Right lobe of liver (tissue), 6 donors: ENCODE data around the gene AATK. TPM values are rescaled to one million over a fixed set of nuclear protein-coding genes. Genes with fewer than 3 reads are reported as not detected.

Source experiments
- ATAC-seq, 4 donors: fragments of 200-7000 bp; cut with Tn5 transposase; one replicate each; pipeline ENCODE4 v1.9.1; 2020; ENCODE audit warnings: mild to moderate bottlenecking in 4 of 4, moderate library complexity in 4 of 4
- DNase-seq, 3 donors: peaks; one replicate each; pipeline ENCODE4 v3.0.0-alpha.2; 2020
- H3K27ac ChIP-seq, 3 donors: fragments of 200-600 bp; one replicate each; pipeline ENCODE4 v1.8.0; 2022
- H3K27me3 ChIP-seq, 2 donors: fragments of 200-600 bp; one replicate each; pipeline ENCODE4 v1.8.0; 2022
- H3K36me3 ChIP-seq, 4 donors: fragments of 200-600 bp; sonication (generic) in 1 of 4; one replicate each; pipeline versions ENCODE4 v1.5.1 to v1.8.0; 2017 to 2022; ENCODE audit warnings: control low read depth in 1 of 4
- H3K4me1 ChIP-seq, 4 donors: fragments of 200-600 bp; sonication (generic) in 1 of 4; one replicate each; pipeline versions ENCODE4 v1.5.1 to v1.8.0; 2017 to 2022; ENCODE audit warnings: control low read depth in 1 of 4
- H3K4me3 ChIP-seq, 3 donors: fragments of 200-600 bp; one replicate each; pipeline ENCODE4 v1.8.0; 2022
- H3K9me3 ChIP-seq, 4 donors: fragments of 200-600 bp; sonication (generic) in 1 of 4; one replicate each; pipeline versions ENCODE4 v1.5.1 to v1.8.0; 2017 to 2022; ENCODE audit warnings: control low read depth in 1 of 4
- POLR2A ChIP-seq: fragments of 450-650 bp; IDR thresholded peaks from one replicate; pipeline ENCODE4 v1.6.1; 2017; ENCODE audit warnings: antibody characterized with exemption, mild to moderate bottlenecking
- WGBS: methylation state at CpG from one replicate; pipeline ENCODE4 v1.1.6; 2018; ENCODE audit warnings: low coverage, low lambda C conversion rate; ENCODE audit not compliant: insufficient coverage; ENCODE audit errors: missing lambda C conversion rate; 5-methylcytosine and 5-hydroxymethylcytosine counted together
- intact Hi-C, 2 donors: fragments of 100-400 bp; cut with DNase I; formaldehyde crosslinking; loops; one replicate each; pipeline versions ENCODE4 v1.11.2 to v1.14.1; 2022
- total RNA-seq, 6 experiments: library from RNA; depleted of rRNA in 2 of 6; stranded (reverse); fragments of >200 nt in 2 of 6; fragmentation: NEBNext Ultra II Directional in 3 of 6; extraction: Animal tissue kit (Norgen Biotek cat#: 25700) in 3 of 6; gene quantifications; one replicate each; pipeline versions ENCODE4 v1.1.0 to v1.2.4, GENCODE V29; 2016 to 2023
- TF ChIP-seq, protein P1 (sequence below), 4 donors: fragments of 200-600 bp in 3 of 4; fragments of 450-650 bp in 1 of 4; IDR thresholded peaks; one replicate each; pipeline versions ENCODE4 v1.5.1 to v1.8.0; 2016 to 2022; ENCODE audit warnings: antibody characterized with exemption in 4 of 4, mild to moderate bottlenecking in 2 of 4
- donor health status: DM: no; HTN: yes; CAD: no.
- donor health status: DM: no; HTN: no; CAD: no.
- donor health status: DM: no; HTN: no; CAD: no.
- donor health status: DM: no; HTN: yes; CAD: no.
- donor health status: DM: no; HTN: yes; CAD: no.

Gene AATK
- total RNA-seq, 6 experiments from 2014 or later = 0.31 to 1.2 (median 0.86) TPM

DNA sequence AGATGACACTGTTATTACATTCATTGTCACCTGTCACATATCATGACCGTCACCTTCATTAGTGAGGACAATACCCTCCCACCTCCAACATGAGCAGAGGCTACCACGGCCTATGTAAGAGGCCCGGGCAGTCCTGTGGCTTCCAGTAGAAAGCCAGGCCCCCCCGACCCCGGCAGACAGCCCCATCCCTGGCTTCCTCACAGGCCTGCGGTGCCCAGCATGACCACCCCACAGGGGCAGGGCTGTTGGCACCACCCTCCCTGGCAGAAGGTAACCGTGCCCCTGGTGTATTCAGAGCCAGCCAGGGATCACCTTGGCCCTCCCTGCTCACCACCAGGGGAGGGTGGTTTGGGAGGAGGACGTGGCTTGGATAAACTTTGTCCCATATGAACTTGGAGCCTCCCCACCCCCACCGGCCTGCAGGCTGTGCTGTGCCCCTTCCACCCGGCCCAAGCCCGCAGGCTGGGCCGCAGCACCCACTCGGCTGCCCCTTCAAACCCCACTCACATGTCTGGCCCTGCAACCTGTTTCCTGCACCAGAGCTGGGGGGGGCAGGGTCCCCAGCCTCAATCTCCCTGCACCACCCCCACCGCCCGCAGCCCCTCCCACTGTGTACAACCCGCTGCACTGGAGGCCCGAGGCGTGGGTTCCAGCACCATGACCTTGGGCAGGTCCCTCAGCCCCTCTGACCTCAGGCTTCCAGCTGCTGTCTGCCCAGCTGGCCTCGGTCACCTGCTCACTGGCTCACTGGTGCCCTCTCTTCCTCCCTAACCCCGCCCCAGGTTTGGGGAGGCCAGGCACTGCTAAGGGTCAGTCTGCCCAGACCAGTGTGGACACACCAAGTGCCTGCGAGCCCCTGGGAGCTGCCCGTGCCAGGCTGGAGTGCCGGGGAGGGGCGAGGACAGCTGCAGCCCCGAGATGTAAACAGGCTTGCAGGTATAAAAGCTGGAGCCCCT, 12.4 kb upstream of the AATK start:
- no peak for ATAC-seq
- H3K36me3 ChIP-seq = no peaks in the 10 kb centered on the region
- DNase-seq = no peak

DNA sequence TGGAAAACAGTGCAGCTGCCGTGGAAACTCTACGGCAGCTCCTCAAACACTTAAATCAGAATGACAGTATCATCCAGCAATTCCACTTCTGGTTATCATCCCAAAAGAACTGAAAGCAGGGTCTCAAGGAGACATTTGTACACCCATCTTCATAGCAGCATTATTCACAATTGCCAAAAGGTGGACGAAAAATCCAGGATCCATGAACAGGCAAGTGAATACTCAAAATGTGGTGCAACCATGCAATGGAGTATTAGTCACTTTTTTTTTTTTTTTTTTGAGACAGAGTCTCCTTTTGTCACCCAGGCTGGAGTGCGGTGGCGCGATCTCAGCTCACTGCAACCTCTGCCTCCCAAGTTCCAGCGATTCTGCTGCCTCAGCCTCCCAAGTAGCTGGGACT, 10.6 kb upstream of the AATK start:
- Histone ChIP-seq H3K4me1 (no peaks in the 10 kb centered on the region), H3K27ac (no peak overlapping the region), H3K4me3 (no peak overlapping the region), H3K36me3 (no peaks in the 10 kb centered on the region), H3K27me3 (no peaks in the 10 kb centered on the region), H3K9me3 (no peaks in the 10 kb centered on the region)
- DNase-seq (no peak), ATAC-seq (no peak)
- intact Hi-C loops = no loop called here
- WGBS = 94% methylated on average over 6 of the region's 7 CpGs
- no peak for TF ChIP-seq POLR2A
- TF ChIP-seq, protein P1, sequence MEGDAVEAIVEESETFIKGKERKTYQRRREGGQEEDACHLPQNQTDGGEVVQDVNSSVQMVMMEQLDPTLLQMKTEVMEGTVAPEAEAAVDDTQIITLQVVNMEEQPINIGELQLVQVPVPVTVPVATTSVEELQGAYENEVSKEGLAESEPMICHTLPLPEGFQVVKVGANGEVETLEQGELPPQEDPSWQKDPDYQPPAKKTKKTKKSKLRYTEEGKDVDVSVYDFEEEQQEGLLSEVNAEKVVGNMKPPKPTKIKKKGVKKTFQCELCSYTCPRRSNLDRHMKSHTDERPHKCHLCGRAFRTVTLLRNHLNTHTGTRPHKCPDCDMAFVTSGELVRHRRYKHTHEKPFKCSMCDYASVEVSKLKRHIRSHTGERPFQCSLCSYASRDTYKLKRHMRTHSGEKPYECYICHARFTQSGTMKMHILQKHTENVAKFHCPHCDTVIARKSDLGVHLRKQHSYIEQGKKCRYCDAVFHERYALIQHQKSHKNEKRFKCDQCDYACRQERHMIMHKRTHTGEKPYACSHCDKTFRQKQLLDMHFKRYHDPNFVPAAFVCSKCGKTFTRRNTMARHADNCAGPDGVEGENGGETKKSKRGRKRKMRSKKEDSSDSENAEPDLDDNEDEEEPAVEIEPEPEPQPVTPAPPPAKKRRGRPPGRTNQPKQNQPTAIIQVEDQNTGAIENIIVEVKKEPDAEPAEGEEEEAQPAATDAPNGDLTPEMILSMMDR (IDR thresholded peaks at IDR 0.05) = no peak

More for the DNA sequence above, 12.4 kb upstream of the AATK start:
- TF ChIP-seq POLR2A = no peak
- Histone ChIP-seq H3K27me3 (no peaks in the 10 kb centered on the region), H3K27ac (no peak overlapping the region), H3K9me3 (no peaks in the 10 kb centered on the region), H3K4me3 (no peak overlapping the region), H3K4me1 (no peaks in the 10 kb centered on the region)
- intact Hi-C loops = no loop called here
- WGBS = 100% methylated on average over 1 of the region's 25 CpGs

DNA sequence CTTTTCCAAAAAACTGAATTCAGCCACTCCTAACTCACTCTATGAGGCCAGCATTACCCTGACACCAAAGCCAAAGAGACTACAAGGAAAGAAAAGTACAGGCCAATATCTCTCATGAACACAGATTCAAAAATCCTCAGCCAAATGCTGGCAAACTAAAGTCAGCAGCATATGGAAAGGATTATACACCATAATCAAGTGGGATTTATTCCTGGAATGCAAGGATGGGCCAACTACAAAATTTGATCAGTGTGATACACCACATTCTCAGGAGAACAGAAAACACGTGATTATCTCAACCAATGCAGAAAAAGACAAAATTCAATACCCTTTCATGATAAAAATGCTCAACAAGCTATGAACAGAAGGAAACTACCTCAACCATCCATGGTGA, 7.7 kb upstream of the AATK start:
- Histone ChIP-seq H3K4me1 (no peaks in the 10 kb centered on the region), H3K27me3 (no peaks in the 10 kb centered on the region), H3K9me3 (no peaks in the 10 kb centered on the region), H3K36me3 (no peaks in the 10 kb centered on the region), H3K4me3 (no peak overlapping the region), H3K27ac (no peak overlapping the region)
- 79% methylated on average over 1 of the region's 1 CpG for WGBS
- ATAC-seq = no peak
- intact Hi-C loops = no loop called here
- no peak for DNase-seq
- TF ChIP-seq, protein P1 (IDR thresholded peaks at IDR 0.05) = no peak
- TF ChIP-seq POLR2A = no peak

DNA sequence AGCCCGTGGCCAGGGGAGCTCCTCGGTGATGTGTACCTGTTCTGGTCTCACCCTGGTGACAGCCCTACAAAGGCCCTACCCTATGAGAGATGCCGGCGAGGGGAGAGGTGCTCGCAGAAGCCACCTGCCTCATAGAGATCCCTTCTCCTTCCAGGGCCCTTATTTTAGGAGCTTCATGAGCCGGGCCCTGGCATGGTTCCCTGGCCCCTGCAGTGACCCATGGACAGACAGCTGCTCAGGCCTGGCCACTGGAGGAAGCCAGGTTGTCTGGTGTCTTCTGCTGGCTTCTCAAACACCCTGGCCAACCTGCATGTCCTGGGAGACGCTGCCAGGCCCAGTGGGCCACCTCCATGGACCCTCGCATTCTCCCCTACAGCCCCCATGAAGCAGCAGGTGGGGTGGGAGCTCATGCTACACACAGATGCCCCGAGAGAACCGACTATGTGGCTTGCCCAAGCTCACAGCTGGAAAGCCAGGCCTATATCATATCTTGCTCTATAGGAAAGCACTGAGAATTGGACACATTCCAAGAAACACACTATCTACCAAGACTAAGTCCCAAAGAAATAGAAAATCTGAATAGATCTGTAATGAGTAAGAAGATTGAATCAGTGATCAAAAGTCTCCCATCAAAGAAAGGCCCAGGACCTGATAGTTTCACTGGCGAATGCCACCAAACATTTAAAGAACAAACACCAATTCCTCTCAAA, 7.2 kb upstream of the AATK start:
- WGBS = 82% methylated on average over 9 of the region's 11 CpGs
- H3K4me1 ChIP-seq = no peaks in the 10 kb centered on the region
- DNase-seq = no peak

More for the DNA sequence above, 7.2 kb upstream of the AATK start:
- TF ChIP-seq POLR2A = no peak
- TF ChIP-seq, protein P1 (IDR thresholded peaks at IDR 0.05) = no peak
- Histone ChIP-seq H3K36me3 (no peaks in the 10 kb centered on the region), H3K9me3 (no peaks in the 10 kb centered on the region), H3K27me3 (no peaks in the 10 kb centered on the region), H3K4me3 (no peak overlapping the region), H3K27ac (no peak overlapping the region)
- intact Hi-C loops = no loop called here
- ATAC-seq = no peak
